OCI-LY7 (cell line): ENCODE results near the gene CDH2. TPM values are rescaled to one million over a fixed set of nuclear protein-coding genes. Genes with fewer than 3 reads are reported as not detected.

Experiments
- BruUV-seq: library from RNA; stranded (reverse); fragments of 400-500 nt; replicated peaks from 2 replicates; lab custom pipeline; 2021; lab: Mats Ljungman, UMichigan
- CTCF ChIA-PET: fragments of 300-600 bp; sonication (Branson Sonifier 250); formaldehyde crosslinking; loops from one replicate; lab custom pipeline; 2022; ENCODE audit warnings: antibody characterized with exemption; ENCODE audit not compliant: unreplicated experiment; lab: Charles Lee
- POLR2A ChIA-PET: fragments of 300-600 bp; sonication (Branson Sonifier 250); formaldehyde crosslinking; loops from one replicate; lab custom pipeline; 2022; ENCODE audit warnings: antibody characterized with exemption; lab: Charles Lee
- DNase-seq: peaks from one replicate; pipeline ENCODE4 v3.0.0-alpha.2; 2015; ENCODE audit warnings: low spot score
- H2AFZ ChIP-seq: fragments of 200-600 bp; sonication (generic), shearing (Covaris generic); 2 replicates; pipeline ENCODE4 v1.6.1; 2014; ENCODE audit warnings: mild to moderate bottlenecking, antibody characterized with exemption, low read length, moderate library complexity
- H3K27ac ChIP-seq: fragments of 200-600 bp; sonication (generic); 2 replicates; pipeline ENCODE4 v1.5.1; 2014; ENCODE audit warnings: mixed run types, low read depth, mild to moderate bottlenecking, moderate library complexity, low read length, inconsistent platforms; ENCODE audit not compliant: poor library complexity, severe bottlenecking
- H3K36me3 ChIP-seq: fragments of 200-600 bp; sonication (generic); 2 replicates; pipeline ENCODE4 v1.6.1; 2014; ENCODE audit warnings: mild to moderate bottlenecking, antibody characterized with exemption, low read length, moderate library complexity, mixed read lengths; ENCODE audit not compliant: insufficient read depth
- H3K4me1 ChIP-seq: fragments of 200-600 bp; sonication (generic); 2 replicates; pipeline ENCODE4 v1.5.1; 2014; ENCODE audit warnings: mild to moderate bottlenecking, low read length; ENCODE audit not compliant: insufficient read depth, poor library complexity, severe bottlenecking
- H3K4me2 ChIP-seq: fragments of 200-600 bp; sonication (generic); 2 replicates; pipeline ENCODE4 v1.6.1; 2014; ENCODE audit warnings: mild to moderate bottlenecking, low read length
- H3K4me3 ChIP-seq: fragments of 200-600 bp; sonication (generic); 2 replicates; pipeline ENCODE4 v1.5.1; 2014; ENCODE audit warnings: mild to moderate bottlenecking, low read depth, low read length; ENCODE audit not compliant: poor library complexity, severe bottlenecking
- H3K79me2 ChIP-seq: fragments of 200-600 bp; sonication (generic); 2 replicates; pipeline ENCODE4 v1.6.1; 2016; ENCODE audit warnings: low read depth, mild to moderate bottlenecking, low read length, moderate library complexity, mixed read lengths; ENCODE audit not compliant: insufficient read depth
- H3K9me2 ChIP-seq: fragments of 200-600 bp; sonication (generic); 2 replicates; pipeline ENCODE4 v1.6.1; 2016; ENCODE audit warnings: mild to moderate bottlenecking, low read length, mixed read lengths; ENCODE audit not compliant: insufficient read depth
- H3K9me3 ChIP-seq: fragments of 200-600 bp; sonication (generic); 2 replicates; pipeline ENCODE4 v1.6.1; 2014; ENCODE audit warnings: mild to moderate bottlenecking, mixed run types, low read length, mixed read lengths
- H4K20me1 ChIP-seq: fragments of 200-600 bp; sonication (generic); 2 replicates; pipeline ENCODE4 v1.6.1; 2014; ENCODE audit warnings: mild to moderate bottlenecking, antibody characterized with exemption, low read length, moderate library complexity, mixed read lengths; ENCODE audit not compliant: insufficient read depth
- EZH2phosphoT487 ChIP-seq: fragments of 200-600 bp; sonication (generic); IDR thresholded peaks from 2 replicates; pipeline ENCODE4 v1.6.1; 2018; ENCODE audit warnings: low read depth, borderline replicate concordance, mild to moderate bottlenecking, mixed run types, antibody characterized with exemption, low read length, moderate library complexity, mixed read lengths
- intact Hi-C: fragments of 100-400 bp; cut with micrococcal nuclease; formaldehyde crosslinking; loops from one replicate; pipeline ENCODE4 v1.10.0; 2022; ENCODE audit not compliant: unreplicated experiment
- total RNA-seq, 2 experiments: library from RNA; depleted of rRNA in 1 of 2; stranded (reverse); fragments of >200 nt in 1 of 2; shearing (Covaris generic) in 1 of 2; gene quantifications; 2 replicates each; pipeline ENCODE4 v1.2.3, GENCODE V29; 2014 to 2022
- TF ChIP-seq, protein P1 (sequence below): fragments of 200-600 bp; sonication (generic); conservative IDR thresholded peaks from 2 replicates; pipeline ENCODE4 v1.5.1; 2014; ENCODE audit warnings: mild to moderate bottlenecking, antibody characterized with exemption, low read length, moderate library complexity, mixed read lengths

CDH2 gene
- total RNA-seq, 2 experiments from 2014 or later: not detected

DNA sequence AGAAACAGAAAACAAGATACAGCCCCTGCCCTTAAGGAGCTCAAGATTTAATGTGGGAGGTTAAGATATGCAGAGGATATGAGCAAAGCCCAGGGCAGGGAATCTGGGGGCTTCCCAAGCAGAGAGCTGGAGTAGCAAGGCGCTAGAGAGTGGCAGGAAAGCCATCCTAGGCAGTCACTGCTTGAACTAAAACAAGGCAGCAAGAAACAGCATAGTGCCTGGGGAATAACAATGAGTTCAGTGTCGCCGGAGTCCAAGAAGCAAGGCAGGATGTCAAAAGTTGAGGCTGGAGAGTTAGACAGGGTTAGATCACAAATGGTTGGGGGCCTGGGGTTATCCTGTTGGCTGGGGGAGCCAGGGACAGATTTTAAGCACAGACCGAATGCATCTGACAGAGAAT lies 24.6 kb downstream of the CDH2 start:
- Histone ChIP-seq H3K9me3 (no peaks in the 10 kb centered on the region), H3K79me2 (no peaks in the 10 kb centered on the region), H3K4me1 (no peaks in the 10 kb centered on the region), H3K4me3 (no peak overlapping the region), H4K20me1 (no peaks in the 10 kb centered on the region), H3K36me3 (no peaks in the 10 kb centered on the region), H3K4me2 (no peak overlapping the region), H2AFZ (no peak overlapping the region), H3K27ac (no peak overlapping the region), H3K9me2 (no peaks in the 10 kb centered on the region)
- TF ChIP-seq EZH2phosphoT487: no peak
- TF ChIP-seq, protein P1, sequence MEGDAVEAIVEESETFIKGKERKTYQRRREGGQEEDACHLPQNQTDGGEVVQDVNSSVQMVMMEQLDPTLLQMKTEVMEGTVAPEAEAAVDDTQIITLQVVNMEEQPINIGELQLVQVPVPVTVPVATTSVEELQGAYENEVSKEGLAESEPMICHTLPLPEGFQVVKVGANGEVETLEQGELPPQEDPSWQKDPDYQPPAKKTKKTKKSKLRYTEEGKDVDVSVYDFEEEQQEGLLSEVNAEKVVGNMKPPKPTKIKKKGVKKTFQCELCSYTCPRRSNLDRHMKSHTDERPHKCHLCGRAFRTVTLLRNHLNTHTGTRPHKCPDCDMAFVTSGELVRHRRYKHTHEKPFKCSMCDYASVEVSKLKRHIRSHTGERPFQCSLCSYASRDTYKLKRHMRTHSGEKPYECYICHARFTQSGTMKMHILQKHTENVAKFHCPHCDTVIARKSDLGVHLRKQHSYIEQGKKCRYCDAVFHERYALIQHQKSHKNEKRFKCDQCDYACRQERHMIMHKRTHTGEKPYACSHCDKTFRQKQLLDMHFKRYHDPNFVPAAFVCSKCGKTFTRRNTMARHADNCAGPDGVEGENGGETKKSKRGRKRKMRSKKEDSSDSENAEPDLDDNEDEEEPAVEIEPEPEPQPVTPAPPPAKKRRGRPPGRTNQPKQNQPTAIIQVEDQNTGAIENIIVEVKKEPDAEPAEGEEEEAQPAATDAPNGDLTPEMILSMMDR: no peak
- intact Hi-C loops: no loop called here
- POLR2A ChIA-PET: no interaction called here
- DNase-seq: no peak
- no TSS peak for BruUV-seq
- CTCF ChIA-PET: no interaction called here

DNA sequence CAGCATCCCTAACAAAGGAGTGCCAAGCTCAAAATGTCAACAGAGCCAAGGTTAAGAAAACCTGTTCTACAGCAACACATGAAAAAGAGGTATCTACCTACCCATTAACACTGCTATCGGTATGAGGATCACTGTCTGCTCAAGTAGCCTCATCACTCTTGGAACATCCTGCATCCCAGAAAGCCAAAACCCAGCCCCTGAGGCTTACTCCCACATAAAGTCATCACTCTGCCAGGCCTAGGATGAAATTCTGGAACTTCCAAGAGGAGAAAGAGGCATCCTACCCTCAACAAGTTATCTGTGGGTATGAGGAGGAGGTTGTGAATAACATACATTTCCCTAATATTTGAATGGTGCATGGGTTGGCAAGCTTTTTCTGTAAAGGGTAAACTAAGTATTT lies 25.5 kb downstream of the CDH2 start:
- H3K4me1 ChIP-seq: no peaks in the 10 kb centered on the region
- no peaks in the 10 kb centered on the region for H4K20me1 ChIP-seq
- H3K4me2 ChIP-seq: no peak overlapping the region
- intact Hi-C loops: no loop called here
- TF ChIP-seq EZH2phosphoT487: no peak
- TF ChIP-seq, protein P1: no peak
- no peaks in the 10 kb centered on the region for H3K9me3 ChIP-seq
- ChIA-PET CTCF (no interaction called here), POLR2A (no interaction called here)
- no peak overlapping the region for H3K4me3 ChIP-seq
- no TSS peak for BruUV-seq
- no peaks in the 10 kb centered on the region for H3K36me3 ChIP-seq
- no peak for DNase-seq
- no peak overlapping the region for H2AFZ ChIP-seq
- H3K79me2 ChIP-seq: no peaks in the 10 kb centered on the region
- no peaks in the 10 kb centered on the region for H3K9me2 ChIP-seq
- no peak overlapping the region for H3K27ac ChIP-seq

DNA sequence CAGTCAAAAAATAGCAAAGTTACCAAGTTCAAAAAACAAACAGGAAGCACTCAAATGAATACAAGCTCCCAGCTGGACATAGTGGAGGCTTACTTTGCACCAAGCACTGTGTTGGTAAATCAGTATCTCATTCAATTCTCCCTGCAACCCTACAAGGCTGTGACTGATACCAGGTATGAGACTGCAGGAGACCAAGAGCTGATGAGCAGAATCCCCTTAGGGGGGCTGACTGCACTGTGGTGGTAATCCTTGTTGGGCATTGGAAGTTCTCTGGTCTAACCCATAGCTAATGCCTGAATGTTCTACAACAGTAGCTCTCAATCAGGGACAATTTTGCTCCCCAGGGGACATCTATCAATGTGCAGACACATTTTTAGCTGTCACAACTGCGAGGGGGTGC lies 26.0 kb downstream of the CDH2 start:
- no TSS peak for BruUV-seq
- no peak for DNase-seq
- no peak overlapping the region for H3K4me3 ChIP-seq
- H3K4me1 ChIP-seq: no peaks in the 10 kb centered on the region
- intact Hi-C loops: no loop called here
- H3K9me2 ChIP-seq: no peaks in the 10 kb centered on the region
- H4K20me1 ChIP-seq: no peaks in the 10 kb centered on the region
- H3K36me3 ChIP-seq: no peaks in the 10 kb centered on the region
- no peak overlapping the region for H3K4me2 ChIP-seq
- no peaks in the 10 kb centered on the region for H3K79me2 ChIP-seq
- TF ChIP-seq, protein P1: no peak
- no peak for TF ChIP-seq EZH2phosphoT487
- POLR2A ChIA-PET: no interaction called here
- H2AFZ ChIP-seq: no peak overlapping the region
- H3K27ac ChIP-seq: no peak overlapping the region
- CTCF ChIA-PET: no interaction called here
- no peaks in the 10 kb centered on the region for H3K9me3 ChIP-seq
